Measurements from ENCODE around the gene ORM1.

ORM1 gene

GRCh38 chr9:114288193-114289091 lies 34.5 kb upstream of the ORM1 start:
- no peak for DNase-seq

GRCh38 chr9:114289106-114289505 lies 33.8 kb upstream of the ORM1 start:
- no peak for DNase-seq

GRCh38 chr9:114289571-114290481 lies 33.1 kb upstream of the ORM1 start:
- no peak for DNase-seq

GRCh38 chr9:114290561-114290986 lies 32.3 kb upstream of the ORM1 start:
- DNase-seq: no peak

DNA sequence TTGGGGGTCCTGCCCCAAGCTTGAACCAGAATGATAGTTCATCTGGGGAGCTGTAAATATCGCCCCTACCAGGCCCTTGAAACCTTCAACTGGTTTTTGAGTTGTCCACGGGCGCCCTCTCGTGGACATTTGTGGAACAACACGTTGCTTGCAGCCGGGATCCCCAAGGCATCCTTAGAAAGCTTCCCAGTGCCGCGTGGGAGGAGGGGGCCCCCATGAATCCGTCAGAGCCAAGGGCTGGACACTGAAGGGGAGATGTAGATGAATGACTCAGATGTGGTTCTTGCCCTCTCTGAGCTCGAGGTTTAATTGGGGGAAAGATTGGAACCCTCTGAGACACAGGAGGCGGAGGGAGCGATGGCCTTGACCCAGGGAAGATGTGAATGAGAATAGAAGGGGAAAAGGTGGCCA lies 31.8 kb upstream of the ORM1 start:
- DNase-seq: peak; percentile 34

DNA sequence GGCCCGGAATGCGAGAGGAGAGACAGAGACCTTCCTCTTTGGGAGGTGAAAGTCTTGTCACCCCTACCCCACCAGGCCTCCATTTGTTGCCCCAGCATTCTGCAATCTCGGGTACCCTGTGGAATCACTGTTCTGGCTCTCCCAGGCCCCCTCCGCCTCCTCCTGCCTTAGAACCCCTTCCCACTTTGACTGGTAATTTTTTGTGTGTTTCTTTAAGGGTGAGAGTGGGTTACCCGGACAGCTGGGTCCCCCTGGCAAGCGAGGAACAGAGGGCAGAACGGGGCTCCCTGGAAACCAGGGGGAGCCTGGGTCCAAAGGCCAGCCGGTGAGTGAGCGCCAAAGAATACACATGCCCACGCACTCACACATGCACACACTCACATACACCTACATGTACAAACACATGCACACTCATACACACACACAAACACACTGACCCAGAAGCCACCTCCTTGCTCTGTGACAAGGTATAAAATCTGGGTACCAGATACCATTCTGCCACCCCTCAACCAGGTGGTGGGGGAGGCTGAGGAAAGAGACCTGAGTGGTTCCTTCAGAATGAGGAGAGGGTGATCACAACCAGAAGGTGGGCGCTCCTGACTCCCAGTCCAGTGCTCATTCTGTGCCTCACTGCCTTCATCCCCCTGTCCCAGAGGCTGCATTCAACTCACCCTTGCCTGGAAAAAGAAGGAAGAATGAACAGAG lies 30.9 kb upstream of the ORM1 start:
- no peak for DNase-seq

DNA sequence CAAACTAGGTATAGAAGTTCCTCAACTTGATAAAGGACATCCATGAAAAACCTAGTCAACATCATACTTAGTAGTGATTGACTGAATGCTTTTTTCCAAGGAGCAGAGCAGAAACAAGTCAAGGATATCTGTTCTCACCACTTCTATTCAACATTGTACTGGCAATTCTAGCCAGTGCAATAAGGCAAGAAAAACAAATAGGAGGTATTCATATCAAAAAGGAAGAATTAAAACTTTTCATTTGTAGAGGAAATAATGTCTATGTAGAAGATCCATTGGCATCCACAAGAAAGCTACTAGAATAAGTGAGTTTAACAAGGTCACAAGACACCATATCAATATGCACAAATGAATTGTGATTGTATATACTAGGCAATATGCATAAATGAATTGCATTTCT lies 28.2 kb upstream of the ORM1 start:
- DNase-seq: no peak

DNA sequence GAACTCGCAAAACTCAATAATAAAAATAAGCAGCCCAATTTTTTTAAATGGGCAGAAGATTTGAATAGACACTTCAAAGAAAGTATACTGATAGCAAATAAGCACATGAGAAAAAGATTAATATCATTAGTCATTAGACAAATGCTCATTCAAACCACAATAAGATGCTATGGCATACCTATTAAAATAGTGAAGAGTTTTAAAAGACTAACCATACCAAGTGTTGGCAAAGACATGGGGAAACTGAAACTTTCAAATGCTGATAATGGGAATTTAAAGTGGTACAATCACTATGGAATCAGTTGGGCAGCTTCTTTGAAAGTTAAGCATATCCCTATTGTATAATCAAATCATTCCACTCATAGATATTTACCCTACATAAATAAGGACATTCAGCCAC lies 26.6 kb upstream of the ORM1 start:
- no peak for DNase-seq

DNA sequence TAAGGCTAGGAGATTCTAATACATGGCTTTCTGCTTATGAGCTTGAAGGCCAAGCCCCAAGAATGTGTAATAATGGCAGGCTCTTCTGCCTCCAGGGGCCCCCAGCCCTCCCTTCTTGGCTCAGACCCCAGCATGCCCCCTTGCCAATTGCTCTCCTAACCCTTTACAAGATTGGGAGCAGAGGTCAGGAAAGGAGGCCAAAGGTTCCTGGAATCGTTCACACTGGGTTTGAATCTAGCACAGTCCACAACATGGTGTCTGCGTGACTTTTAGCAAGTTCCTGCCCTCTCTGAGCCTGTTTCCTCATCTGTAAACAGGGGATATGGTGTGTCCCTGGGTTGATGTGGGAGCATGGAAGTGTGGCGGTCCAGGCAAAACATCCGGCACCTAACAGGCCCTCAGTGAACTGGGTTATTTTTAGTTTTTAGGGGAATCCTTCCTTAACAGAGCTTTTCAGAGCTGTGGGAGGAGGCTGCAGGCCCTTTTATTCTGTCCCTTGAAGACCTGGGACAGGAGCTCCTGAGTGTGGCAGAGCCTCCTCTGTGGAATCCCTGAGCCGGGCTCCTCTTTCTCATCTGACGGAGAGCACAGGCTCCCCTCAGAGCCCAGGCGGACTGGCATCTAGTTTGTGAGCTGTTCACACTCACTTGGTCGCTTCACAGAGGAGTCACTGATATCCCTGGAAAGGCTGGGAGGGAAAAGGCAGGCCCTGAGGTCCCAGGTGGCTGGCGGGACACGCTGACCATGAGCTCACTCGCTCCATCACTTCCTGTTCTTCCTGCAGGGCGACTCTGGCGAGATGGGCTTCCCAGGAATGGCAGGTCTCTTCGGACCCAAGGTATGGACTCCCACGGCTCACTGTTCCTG lies 23.4 kb upstream of the ORM1 start:
- no peak for DNase-seq

DNA sequence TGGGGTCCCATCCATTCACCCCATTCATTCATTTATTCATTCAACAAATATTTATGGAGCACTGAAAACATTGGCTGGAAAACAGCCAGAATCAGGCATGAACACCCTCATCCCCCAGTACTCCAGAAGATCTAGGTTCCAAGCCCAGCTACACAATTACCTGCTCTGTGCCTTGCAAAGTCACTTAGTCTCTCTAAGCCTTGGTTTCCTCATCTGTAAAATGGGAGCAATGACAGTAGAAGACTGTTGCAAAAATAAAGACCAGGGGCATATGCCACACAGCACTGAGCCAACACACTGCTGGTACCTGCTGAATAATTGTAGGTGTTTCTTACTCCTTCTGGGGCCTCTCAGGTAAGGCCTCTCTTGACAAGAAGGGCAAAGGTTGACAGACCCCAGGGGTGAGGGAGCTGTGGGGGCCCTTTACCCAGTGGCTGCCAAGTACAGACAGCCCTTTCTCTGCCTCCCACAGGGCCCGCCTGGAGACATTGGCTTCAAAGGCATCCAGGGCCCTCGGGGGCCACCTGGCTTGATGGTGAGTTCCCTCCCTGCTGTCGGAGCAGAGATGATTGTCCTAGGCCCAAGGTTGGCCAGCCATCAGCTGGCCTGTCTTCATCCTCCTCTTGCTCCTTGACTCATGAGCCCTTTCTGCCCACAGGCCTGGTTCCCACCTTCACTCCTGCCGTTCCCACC lies 22.6 kb upstream of the ORM1 start:
- DNase-seq: no peak

DNA sequence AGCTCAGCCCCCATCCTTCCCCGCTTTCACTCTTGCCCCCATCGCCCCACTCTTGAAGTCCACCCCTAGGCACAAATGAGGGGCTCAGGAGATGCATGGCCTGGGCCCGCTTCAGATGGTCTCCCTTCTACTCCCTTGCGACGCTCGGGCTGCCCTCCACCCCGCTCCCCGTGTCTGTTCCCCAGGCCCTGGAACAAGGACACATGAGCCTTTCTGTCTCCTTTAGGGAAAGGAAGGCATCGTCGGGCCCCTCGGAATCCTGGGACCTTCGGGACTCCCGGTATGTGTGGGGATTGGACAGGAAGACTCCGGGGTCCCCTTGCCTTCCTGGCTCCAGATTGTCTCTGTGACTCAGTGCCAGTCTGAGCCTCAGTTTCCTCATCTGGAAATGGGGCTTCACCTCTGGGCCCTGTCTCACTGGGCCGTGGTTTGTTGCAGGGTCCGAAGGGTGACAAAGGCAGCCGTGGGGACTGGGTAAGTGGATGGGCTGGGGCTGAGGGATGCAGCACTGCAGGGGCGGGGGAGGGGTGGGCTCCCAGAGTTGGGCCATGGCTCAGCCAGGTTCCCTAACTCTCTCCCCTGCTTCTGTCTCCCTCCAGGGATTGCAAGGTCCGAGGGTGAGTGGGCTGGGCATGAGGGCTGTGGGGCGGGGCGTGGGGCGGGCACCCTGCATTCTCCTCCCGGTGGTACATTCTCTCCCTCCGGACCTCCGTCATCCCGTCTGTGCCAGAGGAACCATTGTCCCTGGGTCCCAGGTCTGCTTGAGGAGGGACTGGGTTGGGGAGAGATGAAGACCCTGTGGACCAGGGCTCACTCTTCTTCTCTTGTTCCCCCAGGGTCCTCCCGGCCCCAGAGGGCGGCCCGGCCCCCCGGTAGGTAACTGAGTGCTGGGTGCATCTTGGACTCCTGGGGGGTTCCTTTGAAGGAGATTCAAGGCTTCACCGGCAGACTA lies 21.8 kb upstream of the ORM1 start:
- DNase-seq: no peak

GRCh38 chr9:114301798-114302565 lies 20.9 kb upstream of the ORM1 start:
- no peak for DNase-seq

DNA sequence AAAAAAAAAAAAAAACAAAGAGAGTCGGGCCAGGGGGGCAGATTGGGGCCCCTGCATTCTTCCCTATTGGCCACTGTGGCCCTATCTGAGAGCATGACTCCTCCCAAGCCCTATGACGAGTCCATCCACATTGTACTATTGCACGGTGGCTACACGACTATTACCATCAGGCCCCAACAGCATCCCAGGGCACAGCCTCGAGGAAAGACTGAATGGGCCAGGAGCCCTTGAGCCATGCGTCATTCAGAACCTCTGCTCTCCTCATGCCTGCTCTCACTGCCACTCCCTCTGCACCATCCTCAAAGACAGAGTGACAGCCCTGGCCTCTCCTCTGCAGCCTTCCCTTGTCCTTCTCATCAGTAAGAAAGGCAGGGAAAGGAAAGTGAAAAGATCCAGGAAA lies 20.2 kb upstream of the ORM1 start:
- DNase-seq: no peak

GRCh38 chr9:114303571-114303970 lies 19.3 kb upstream of the ORM1 start:
- DNase-seq: no peak

DNA sequence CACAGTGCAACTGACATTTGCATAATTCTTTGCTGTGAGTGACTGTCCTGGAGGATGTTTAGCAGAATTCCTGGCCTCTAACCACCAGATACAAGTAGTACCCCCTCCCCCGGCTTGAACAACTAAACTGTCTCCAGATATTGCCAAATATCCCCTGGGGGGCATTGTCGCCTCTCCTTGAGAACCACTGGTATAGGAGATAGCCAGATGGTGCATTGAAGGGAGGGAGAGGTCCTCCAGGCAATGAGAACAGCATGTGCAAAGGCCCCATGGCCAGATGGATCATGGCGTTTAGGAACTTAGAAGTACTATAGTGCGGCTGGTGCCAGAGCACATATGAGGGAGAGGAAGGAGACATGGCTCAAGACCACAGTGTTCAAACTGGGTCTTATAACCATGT lies 18.9 kb upstream of the ORM1 start:
- DNase-seq: no peak

GRCh38 chr9:114304416-114305188 lies 18.3 kb upstream of the ORM1 start:
- no peak for DNase-seq

- DNase-seq: no peak
Observed at GRCh38 chr9:114307899-114308267, 15.0 kb upstream of the ORM1 start.

- DNase-seq: no peak
Observed at GRCh38 chr9:114308361-114308950, 14.4 kb upstream of the ORM1 start.
